GM12801 (cell line): Measurements from ENCODE around the gene ANAPC13.

Experiments
- CTCF ChIP-seq: IDR thresholded peaks from one replicate; pipeline ENCODE4 v1.5.1; 2011; ENCODE audit warnings: control low read depth; ENCODE audit not compliant: insufficient read length; ENCODE audit errors: extremely low read depth

Gene ANAPC13

GRCh38 chr3:134522541-134522940, 36.8 kb upstream of the ANAPC13 start:
- no peak for TF ChIP-seq CTCF

GRCh38 chr3:134517791-134518190, 32.0 kb upstream of the ANAPC13 start:
- TF ChIP-seq CTCF = no peak

GRCh38 chr3:134516905-134517304, 31.1 kb upstream of the ANAPC13 start:
- TF ChIP-seq CTCF = no peak

GRCh38 chr3:134511500-134511899, 25.7 kb upstream of the ANAPC13 start:
- no peak for TF ChIP-seq CTCF

- TF ChIP-seq CTCF = no peak
These were observed 19.7 kb upstream of the ANAPC13 start for GRCh38 chr3:134505485-134505884.

GRCh38 chr3:134504132-134504531, 18.3 kb upstream of the ANAPC13 start:
- TF ChIP-seq CTCF = no peak

GRCh38 chr3:134503266-134503665, 17.5 kb upstream of the ANAPC13 start:
- TF ChIP-seq CTCF = no peak
